HPDE6-E6E7 (cell line): Measurements from ENCODE around the gene TSPAN12.

Experiments
- DNase-seq: peaks from one replicate; pipeline ENCODE4 v3.0.0; 2011; ENCODE audit warnings: missing footprints; ENCODE audit errors: extremely low spot score

The TSPAN12 gene

GRCh38 chr7:120743128-120743527 is 114.8 kb downstream of the TSPAN12 start:
- DNase-seq: peak; percentile 10

DNA sequence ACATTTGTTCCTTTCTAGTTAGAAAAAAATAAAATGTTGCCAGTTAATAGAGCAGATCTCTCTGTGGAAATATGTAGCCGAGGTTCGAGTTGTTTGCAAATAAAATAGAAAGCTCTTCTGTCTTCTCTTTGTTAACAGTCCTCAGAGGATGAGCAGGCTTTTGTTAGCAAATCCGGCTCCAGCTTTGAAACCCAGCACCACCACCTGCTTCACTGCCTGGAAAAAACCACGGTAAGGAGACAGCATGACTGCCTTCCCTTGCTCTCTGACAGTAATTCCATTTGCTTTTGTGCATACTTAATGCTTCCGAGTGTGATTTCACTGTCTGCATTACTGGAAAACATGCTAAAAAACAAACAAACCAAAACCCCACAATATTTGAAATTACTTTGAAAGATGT is 115.6 kb downstream of the TSPAN12 start:
- DNase-seq: no peak

DNA sequence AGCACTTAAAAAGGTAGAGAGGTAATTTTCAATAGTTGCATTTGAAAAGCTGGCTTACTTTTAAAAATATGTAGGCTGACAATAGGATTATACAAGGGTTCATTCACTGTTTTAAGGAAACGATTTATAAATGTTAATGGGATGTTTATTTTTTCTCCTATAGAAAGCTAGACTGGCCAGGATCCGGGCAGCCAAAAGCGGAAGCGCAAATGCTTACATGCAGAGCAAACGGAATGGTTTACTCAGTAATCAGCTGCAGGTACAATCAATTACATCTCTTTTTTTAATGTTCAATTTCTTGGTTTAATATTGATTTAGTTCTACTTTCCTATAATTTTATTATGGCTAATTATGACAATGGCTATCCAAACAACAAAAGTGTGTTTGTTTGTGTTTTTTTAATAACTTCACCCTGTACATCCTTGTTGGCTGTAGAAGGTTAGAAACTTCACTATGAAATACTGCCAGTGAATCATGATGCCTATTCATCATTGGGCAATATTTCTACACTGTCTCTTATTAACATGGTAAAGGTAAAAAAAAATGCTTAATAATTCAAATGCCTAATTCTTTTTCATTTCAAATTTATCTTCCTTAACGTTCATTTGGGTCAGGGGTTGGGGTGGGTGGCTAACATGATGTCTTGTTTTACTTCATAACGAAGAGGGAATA is 116.4 kb downstream of the TSPAN12 start:
- peak; percentile 8 for DNase-seq

DNA sequence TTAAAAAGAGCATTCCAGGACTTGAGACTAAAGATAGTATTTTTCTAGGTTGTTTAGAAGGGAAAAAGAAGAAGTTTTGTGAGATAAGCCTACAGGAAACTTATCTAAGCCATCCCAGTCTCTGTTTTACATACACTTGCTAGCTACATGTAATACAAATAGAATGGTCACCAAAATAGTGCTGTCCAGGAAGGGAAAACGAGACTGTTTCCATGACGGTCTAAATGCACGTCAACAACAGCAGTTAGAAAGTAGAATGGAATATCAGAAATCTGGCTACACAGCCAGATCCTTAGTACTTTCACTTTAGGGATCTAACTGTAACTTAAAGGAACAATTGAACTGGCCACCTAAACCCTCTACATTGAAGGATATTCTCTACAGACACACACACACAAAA is 117.6 kb downstream of the TSPAN12 start:
- DNase-seq: no peak

DNA sequence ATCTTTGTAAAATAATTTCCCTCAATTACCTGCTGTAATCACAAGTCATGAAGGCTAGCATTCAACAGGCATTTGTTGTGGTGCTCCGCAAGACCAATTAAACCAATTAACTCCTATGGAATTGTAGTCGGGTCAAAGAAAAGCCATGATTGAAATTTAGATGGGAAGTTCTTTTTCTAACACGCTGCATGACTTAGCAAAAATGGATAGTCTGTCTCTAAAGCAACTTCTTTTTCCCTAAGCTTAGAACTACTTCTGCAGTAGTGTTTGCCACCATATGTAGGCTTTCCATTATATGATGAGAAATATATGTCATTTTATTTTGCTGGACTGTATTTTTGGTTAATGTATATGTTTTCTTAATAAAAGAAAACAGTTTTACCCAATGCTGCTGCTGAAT is 119.1 kb downstream of the TSPAN12 start:
- no peak for DNase-seq
